Astrocyte of the spinal cord (primary cell): ENCODE results near the gene FGFBP3.
"Not testable (repeated sequence)": the region's sequence is repeated elsewhere in the genome, so short reads cannot be mapped to it uniquely, and the experiment has no call there.

Experiments
- DNase-seq: peaks from one replicate; pipeline ENCODE4 v3.0.0; 2011; ENCODE audit warnings: low read depth, low spot score
- H3K4me3 ChIP-seq: 2 replicates; pipeline ENCODE4 v1.5.1; 2011; ENCODE audit warnings: low read depth, mild to moderate bottlenecking, low read length, moderate library complexity
- CTCF ChIP-seq: IDR thresholded peaks from 2 replicates; pipeline ENCODE4 v1.5.1; 2012; ENCODE audit warnings: low read depth, mild to moderate bottlenecking, low read length, inconsistent platforms
- in situ Hi-C: cut with HindIII; loops from 2 replicates; pipeline ENCODE4 v1.10.0; 2017; ENCODE audit warnings: low sequenced_read_pairs

The FGFBP3 gene

GRCh38 chr10:91907033-91907594, 2.2 kb downstream of the FGFBP3 start:
- DNase-seq: no peak
- H3K4me3 ChIP-seq: no peak overlapping the region
- in situ Hi-C loops: no loop called here
- TF ChIP-seq CTCF: no peak

DNA sequence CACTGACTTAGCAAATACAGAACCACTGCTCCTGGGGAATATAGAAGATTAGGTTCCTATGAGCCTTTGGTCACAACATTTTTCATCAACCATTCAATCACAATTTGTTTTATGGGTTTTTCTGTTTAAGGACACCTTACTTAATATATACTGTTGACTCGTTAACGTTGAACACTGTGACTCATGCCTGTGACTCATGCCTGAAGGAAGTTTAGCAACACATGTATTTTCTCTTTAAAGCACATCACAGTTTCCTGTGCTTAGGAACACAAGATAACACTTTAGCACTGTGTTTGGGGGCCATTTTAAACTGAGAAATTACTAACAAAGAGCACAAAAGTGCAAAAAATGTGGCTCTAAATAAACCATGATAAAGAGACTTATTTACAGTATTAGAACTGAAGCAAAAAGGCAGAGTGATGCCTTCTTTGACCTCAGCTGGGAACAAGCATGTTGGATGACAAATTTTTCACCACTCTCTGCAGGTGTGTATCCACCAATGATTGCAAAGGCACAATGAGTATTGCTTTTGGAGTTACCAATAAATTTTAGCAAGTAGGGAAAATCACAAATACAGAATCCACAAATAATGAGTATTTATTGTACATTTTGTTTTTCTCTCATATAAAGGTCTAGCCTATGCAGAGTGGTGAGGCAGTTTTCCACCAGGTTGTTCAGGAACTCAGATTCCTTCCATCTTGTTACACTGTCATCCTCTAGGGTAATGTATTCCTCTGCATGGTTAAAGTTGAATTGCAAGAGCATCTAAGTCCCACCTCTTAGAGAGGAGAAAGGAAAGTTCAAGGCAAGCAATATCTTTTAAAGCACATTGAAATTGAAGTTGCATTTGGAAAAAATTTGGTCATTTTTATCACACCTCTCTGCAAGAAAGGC, 7.3 kb downstream of the FGFBP3 start:
- no peak overlapping the region for H3K4me3 ChIP-seq
- peak; percentile 93 for DNase-seq
- in situ Hi-C loops: no loop called here
- TF ChIP-seq CTCF: no peak

DNA sequence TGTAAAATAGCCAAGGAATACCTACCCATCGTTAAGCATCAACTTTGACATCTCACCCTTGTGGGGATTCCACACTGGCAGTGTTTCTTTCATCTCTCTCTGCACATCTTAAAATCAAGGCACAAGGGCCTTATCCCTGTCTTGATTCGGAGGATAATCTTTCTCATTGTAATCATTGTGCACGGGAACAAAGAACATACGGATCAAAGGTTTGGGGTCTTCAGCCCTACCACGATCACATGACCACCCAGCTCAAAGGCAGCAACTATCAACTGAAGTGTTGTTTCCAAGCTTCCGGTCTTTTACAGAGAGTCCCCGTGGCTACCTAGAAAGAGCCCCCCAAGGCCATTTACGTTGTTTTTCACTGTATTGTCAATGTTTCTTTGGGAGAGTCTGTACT, 11.9 kb downstream of the FGFBP3 start:
- TF ChIP-seq CTCF: no peak
- H3K4me3 ChIP-seq: no peak overlapping the region
- in situ Hi-C loops: no loop called here
- no peak for DNase-seq

- H3K4me3 ChIP-seq: no peak overlapping the region
- TF ChIP-seq CTCF: no peak
- no peak for DNase-seq
- in situ Hi-C loops: no loop called here
Measured at GRCh38 chr10:91896212-91896756, 13.0 kb downstream of the FGFBP3 start.

- H3K4me3 ChIP-seq, DNase-seq, in situ Hi-C loops: not testable (repeated sequence)
Measured at GRCh38 chr10:91894261-91894685, 15.0 kb downstream of the FGFBP3 start.

GRCh38 chr10:91893051-91893450, 16.2 kb downstream of the FGFBP3 start:
- in situ Hi-C loops: no loop called here
- DNase-seq: no peak
- H3K4me3 ChIP-seq: no peak overlapping the region
- TF ChIP-seq CTCF: no peak
